Activated CD4-positive, alpha-beta T cell treated with anti-CD3 and anti-CD28 coated beads, Interleukin-2, amount 50 U/mL, for 1 hour (primary cell): ENCODE data around the gene TMEM121.

ENCODE experiments used
- DNase-seq: peaks from one replicate; pipeline ENCODE4 v3.0.0-alpha.2; 2020

TMEM121 gene

DNA sequence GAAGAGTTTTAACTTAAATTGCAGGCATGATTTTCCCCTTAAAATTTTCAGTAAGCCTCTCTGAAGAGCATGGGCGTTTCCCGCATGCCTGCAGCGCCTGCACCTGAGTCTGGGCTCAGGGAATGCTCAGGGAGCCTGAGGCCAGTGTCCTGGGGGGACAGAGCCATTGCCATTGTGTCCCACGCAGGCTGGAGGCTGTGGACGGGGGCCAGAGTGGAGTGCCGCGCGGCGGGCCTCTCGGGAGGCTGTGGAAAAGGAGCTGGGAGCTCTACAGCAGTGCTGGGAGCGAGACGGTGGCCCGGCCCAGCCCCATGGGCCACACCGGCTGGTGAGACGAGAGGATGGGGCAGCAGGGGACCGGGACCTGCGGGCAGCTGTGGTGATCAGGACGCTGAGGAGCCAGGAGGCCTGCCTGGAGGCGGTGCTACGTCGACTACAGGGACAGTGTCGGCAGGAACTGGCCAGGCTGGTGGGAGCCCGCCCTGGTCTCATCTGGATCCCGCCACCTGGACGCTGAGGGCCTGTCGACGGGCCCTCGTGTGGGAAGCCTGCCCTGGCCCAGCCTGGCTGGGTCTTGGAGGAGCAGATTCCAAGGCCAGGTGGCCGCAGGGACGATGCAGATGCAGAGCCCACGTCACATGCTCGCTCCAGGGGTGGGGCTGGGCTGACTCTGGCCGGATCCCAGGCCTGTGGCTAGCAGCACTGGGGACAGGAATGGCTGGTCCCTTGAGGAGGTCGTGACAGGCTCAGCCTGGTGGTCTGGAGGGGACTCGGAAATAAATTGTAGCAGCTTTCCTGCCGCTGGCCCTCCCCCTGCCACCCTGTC is 27.7 kb upstream of the TMEM121 start:
- no peak for DNase-seq

DNA sequence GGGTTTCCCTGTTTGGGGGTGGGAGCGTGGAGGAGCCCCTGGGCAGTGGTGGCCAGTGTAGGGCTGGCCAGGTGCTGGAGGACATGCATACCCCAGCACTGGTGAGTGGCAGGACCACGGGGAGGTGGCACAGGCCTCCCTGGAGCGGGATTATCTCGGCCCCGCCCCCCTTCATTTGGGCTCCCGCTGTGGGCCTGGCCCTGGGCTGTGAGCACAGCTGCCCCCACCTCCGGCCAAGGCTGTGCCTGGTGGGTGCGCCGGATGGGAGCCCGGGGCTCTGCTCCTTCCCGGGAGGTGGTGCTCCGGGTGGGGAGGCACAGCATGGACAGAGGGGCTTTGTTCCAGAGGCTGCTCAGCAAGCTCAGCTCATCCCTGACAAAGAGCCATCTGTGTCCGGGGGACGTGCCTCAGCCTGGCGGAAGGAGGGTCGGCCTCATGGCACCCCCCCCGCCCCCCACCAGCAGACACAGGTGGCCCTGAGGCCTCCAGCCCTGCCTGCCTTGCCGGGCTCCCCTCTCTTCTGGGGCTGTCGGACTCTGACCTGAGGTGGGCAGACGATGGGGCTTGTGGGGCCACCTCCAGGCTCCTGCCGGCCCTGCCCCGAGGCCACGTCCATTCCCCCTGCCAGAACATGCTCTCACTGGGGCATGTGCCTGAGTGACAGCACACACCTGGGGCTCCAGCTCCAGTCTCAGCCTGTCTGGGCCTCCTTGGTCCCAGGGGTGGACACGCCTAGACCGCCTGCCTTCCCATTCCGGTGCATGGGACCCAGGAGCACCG is 26.9 kb upstream of the TMEM121 start:
- peak; percentile 12 for DNase-seq

DNA sequence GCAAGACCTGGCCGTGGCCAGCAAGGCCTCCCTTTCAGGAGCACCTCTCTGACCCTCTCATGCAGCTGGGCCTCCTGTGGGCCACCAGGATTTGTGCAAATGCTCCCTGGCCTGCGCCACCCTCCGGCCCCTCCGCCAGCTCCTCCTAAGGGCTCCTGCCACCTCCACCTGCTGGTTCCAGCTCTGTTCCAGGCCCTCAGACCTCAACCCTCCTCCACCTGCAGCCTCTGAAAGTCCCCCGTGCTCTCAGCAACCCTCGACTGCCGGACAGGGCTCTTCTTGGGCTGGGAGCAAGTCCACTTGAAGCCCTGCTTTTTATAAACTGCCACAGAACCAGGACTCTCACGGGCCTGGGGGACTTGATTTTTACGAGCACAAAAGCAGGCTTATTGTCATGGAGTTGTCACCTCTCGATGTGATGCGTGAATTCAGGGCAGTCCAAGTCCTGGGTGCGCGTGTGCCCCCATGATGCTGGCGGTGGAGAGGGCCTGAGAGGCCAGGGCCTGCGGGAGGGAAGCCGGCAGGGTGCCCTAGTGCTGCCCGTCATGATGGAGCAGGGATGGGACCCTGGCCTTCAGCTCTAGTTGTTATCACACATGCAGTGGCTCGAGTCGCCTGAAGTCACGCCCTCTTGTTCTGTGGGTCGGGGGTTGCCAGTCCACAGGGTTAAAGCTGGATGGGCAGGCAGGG is 26.2 kb upstream of the TMEM121 start:
- DNase-seq: peak; percentile 5

DNA sequence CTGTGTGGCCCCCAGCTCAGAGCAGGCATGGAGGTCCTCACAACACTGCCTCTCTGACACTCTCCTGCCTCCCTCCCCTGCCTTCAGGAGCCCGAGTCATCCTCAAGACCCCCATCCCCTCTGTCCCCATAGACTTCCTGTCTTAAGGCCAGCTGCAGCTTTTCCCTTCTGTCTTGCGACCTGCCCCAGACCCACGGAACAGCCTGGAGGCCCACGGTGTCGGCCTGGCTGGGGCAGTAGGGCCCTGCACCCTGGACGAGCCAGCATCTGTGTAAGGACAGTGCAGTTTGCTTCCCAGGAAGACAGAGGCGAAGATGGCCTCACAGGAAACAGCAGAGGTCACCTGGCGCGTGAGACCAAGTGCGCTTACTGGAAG is 25.7 kb upstream of the TMEM121 start:
- no peak for DNase-seq

DNA sequence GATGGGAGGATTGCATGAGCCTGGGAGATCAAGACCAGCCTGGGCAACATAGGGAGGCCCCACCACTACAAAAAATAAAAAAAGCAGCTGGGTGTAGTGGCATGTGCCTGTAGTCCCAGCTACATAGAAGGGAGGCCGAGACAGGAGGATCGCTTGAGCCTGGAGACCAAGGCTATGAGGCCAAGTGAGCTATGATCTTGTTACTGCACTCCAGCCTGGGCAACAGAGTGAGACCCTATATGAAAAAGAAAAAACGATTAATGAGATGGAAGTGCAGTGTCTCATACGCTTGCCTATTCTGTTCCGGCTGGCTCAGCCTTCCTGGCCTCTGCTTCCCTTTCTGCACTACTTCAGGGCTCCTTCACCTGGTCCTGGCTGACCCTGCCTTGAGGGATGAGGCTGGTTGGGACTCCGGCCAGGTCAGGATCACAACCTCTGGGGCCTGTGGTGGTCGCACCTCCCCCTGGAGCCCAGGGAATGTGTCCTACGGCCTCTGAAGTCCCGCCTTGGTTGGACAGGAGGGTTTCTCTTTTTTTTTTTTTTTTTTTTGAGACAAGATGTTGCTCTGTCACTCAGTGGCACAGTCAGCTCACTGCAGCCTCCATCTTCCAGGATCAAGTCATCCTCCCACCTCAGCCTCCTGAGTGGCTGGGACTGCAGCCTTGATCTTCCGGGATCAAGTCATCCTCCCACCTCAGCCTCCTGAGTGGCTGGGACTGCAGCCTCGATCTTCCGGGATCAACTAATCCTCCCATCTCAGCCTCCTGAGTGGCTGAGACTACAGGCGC is 24.7 kb upstream of the TMEM121 start:
- DNase-seq: no peak

DNA sequence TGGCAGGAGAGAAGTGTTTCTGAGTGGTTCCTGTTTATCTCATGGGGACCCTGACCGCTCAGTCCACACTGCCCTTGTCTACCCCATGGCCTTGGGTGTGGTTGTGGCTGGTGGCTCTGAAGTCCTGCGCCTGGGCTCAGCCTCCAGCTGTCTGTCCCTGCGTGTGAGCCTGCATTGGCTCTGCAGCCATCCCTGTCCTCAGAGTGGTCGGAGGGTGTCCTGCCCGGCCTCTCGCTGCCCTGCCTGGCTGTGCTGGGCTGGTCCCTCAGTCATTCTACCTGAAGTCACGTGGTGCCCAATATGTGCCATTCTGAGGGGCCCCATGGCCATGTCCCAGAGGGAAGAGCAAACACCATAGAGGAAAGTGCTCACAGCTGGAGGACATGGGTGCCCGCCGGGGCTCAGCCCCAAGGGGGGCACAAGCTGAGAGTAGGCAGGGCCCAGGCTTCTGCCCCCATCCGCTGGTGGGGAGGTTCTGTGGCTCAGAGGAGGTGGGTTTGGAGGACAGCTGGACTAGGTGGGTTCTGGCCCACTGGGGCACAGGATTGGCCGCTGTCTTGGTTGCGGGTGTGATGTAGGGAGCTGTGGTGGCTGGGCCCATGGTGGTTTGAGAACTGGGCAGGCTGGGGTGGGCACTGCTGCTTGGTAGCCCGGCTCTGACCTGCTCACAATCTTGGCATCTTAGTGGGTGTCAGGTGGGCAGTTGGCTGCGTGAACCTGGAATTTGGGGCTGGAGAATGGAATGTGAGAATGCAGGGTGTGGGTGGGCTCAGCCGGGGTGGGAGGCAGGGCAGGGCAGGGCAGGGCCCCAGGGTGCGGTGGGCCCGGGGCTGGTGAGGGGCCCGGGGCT is 23.7 kb upstream of the TMEM121 start:
- DNase-seq: no peak

DNA sequence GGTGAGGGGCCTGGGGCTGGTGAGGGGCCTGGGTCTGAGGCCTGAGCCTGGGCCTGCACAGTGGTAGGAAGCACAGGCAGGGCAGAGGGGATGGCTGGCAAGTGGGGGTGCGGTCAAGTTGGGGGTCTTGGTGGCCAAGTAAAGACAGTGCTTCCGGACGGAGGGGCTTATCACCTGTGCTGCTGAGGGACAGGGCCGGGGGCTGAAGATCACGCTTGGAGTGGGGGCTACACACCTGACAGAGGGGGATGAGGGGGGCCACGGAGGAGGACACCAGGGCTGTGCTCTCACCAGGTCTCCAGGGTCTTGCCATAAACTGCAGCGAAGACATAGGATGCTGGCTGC is 23.1 kb upstream of the TMEM121 start:
- no peak for DNase-seq

DNA sequence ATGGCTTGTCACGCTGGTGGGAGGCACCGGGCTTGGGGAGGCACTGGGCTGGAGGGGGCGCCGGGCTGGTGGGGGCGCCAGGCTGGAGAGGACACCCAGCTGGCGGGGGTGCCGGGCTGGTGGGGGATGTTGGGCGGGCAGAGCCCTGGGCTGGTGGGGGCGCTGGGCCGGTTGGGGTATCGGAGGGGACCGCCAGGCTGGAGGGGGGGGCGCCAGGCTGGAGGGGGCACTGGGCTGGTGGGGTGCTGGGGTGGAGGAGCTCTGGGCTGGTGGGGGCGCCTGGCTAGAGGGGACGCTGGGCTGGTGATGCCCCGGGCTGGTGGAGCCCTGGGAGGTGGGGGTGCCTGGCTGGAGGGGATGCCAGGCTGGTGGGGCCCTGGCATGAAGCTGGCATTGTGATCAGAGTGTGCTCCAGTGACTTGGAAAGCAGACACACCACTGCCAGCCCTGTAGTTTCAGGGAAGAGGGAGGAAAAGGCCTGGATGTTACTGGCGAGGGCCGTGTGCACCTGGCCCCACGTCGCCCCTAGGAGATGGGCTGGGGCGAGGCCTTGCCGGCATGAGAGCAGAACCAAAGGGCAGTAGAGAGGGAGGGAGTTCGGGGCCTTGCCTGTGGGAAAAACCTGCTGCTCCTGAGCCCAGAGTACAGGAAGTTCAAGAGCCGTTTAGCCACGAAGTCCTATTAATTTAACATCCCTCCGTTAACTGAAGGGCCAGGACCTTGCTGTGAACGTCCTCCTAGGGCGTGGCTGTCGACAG is 22.3 kb upstream of the TMEM121 start:
- no peak for DNase-seq

DNA sequence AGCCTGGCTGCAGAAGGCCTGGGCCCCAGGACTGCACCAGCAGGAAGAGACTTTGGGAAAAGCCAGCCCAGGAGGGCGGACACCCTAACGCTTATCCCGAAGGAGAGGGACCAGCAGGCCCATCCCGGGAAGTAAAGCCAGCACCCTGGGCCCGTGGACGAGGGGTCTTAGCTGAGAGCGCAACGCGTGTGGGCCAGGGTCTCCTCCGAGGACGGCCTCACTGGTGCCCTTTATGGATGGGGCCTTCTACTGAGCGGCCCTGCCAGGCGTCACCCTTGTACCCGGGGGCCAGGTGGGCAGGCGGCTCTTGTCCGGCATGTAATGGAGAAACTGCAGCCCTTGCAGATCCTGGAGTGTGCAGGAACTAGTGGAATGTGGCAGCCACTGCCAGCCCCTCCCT is 21.3 kb upstream of the TMEM121 start:
- no peak for DNase-seq

DNA sequence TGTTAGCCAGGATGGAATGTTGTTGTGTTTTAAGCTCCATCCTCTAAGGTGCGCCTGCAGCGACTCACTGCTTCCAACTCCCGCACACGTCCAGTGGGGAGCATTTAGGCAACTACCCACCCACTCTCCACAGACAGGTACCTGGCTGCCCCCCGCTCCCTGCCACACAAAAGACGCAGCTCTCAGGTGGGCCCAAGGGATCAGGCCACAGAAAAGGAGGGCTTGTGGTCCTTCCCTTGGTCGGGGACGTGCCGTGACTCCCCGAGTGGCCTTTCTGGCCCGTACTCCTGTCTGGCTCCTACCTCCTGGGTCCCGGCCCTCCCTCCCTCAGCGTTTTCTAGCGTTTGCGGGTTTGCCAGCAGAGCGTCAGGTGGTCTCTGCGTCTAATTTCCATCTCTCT is 19.1 kb upstream of the TMEM121 start:
- DNase-seq: no peak

DNA sequence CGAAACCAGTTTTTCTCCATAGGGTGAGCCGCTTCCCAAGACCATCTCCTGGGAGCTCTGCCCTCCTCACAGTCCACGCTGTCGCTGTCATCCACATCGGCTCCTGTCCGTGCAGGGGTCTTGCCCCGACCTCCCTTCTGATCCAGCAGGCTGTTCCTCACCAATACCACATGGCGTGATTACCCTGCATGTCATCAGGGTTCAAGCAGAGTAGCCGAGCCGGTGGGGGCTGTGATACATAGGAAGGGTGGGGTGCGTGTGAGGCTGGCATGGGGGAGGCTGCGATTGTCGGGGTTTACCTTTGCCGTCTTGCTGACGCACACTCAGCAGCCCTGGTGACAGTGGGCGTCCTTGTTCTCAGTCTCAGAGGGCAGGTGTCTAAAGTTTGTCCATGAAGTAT is 18.3 kb upstream of the TMEM121 start:
- DNase-seq: no peak

DNA sequence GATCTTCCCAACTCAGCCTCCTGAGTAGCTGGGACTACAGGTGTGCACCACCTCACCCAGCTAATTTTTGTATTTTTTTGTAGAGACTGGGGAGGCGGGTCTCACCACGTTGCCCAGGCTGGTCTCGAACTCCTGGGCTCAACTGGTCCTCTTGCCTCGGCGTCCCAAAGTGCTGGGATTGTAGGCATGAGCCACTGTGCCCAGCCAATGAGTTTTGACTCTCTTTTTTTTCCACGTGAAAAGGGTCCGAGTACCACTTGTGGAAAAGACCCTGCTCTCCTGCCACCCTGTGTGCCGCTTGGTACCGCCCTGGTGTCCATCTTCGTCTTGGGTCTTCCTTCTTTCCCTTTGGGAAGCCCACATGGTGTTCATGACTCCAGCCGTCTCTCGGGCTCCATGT is 17.8 kb upstream of the TMEM121 start:
- DNase-seq: no peak

DNA sequence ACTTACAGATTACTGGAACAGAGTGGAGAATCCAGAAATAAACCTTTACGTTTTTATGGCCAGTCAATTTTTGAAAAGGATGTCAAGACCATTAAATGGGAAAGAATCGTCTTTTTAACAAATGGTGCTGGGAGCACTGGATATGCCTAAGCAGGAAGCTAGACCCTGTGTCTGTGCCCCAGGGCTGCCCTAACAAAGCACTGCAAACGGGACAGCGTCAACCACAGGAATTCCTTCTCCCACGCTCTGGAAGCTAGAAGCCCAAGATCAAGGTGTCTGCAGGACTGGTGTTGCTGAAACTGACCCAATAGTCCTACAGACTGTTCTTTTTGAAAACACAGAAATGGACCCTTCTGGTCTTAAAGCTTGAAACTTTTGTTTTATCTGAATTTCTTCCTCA is 9.3 kb upstream of the TMEM121 start:
- no peak for DNase-seq

DNA sequence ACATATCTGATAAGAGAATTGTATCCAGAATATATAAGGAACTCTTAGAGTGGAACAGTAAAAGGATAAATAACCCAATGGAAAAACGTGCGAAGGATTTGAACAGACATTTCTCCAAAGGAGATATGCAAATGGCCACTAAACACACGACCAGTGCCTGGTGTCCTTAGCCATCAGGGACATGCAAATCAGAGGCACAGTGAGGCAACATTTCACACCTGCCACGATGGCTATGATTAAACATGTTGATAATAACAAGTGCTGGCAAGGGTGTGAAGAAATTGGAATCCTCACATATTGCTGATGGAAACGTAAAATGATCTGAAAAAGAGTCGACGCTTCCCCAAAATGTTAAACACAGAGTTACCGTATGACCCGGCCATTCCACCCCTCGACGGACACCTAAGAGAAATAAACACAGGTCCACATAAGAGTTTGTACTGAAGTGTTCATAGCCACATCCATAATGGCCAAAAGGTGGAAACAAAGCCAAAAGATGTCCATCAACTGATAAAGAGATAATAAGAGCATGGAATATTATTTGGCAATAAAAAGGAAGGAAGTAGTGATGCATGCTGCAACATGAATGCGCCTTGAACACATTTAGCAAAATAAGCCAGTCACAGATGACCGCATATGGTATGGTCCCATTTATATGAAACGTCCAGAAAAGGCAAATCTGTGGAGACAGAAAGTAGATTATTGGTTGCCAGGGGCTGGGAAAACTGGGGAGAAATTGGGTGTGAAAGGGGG is 6.3 kb upstream of the TMEM121 start:
- DNase-seq: no peak

DNA sequence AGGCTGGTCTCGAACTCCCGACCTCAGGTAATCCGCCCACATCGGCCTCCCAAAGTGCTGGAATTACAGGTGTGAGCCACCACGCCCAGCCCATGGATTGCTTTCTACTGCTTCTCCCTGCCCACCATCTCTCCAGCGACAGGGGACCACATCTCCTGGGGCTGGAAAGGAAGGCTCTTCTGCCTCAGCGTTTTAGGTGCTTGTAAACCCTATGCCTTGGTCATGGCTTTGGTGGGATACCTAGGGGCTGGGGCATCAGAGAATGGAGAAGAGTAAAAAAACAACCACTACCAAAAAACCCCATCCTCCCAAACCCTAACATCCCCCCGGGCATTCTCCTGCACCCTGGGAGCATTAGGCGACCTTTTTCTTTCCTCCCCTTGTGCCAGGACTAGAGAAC is 1.1 kb upstream of the TMEM121 start:
- DNase-seq: no peak

DNA sequence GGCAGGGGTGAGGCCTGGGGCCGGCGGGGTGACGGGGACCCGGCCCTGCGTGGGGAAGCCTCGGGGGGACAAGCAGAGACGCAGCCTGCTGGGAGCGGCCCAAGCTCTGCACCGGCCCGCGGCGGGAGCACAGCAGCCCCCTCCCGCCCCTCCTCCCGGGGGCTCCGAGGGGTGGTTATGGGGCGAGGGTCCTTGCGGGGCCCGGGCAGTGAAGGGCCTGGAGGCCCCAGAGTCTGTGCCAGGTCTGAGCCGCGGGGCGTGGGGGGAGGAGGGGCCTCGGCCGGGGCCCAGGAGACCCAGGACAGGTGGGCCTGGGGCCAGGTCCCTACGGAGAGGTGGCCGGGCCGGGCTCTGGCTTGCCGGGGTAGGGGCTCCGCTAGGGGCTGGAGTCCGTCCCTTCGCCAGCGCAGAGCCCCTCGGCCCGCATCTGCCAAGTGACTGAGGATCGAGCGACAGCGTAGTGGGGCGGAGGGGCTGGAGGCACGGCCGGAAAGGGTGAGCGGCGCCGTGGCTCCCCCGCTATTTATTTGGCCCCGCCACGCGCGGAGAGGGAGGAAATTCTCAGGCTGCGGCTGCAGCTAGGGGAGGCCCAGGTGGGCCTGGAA is 495 bp downstream of the TMEM121 start:
- DNase-seq: no peak

DNA sequence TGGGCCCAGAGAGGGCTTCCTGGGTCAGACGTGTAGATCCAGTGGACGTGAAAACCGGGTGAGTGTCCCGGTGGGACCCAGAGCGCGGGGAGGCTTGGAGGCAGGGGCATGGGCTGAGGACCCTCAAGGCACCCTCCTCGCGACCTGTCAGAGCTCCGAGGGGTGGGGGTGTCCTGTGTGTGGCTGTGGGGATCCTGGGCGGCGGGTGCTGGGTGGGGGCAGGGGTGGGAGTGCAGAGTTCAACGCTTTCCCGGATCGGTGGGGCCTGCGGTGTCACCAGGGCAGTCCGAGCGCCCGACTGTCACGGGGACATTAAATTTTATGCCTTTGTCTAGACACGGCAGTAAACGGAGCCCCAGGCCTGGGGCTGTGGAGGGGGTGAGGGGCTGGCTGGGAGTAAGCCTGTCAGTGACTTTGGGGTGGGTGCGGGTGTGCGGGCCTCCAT is 1.0 kb downstream of the TMEM121 start:
- DNase-seq: no peak

DNA sequence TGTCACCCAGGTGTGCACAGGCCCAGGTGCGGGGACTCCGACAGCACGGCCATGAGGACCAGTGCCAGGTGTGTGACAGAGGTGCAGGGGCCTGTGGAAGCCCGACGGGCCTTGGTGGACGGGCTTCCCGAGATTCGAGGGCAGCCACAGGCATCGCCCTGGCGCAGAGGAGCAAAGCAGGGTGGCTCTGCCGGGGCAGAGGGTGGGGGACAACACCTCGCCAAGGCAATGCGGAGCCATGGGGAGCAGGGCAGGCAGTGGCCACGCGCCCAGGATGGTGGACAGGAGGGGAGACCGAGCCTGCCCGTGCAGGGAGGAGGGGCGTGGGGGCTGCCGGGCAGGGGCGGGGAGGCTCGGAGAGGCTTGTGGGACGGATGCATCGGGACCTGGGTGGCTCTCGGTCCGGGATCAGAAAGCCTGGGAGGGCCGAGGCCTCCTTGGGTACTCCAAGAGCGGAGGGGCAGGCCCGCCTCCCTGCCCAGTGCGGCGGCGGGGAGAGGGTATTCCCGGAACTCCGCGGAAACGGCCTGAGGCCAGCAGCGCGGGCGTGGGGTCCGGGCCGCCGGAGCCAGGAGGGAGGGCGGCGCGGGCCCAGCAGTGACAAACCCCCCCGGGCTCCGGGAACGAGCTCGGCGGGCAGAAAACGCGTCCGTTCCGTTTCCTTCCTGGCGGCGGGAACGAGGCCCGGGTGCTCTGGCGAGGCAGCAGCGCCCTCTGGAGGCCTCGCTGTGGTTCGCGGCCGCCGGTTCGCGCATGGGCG is 1.6 kb downstream of the TMEM121 start:
- peak; percentile 78 for DNase-seq

DNA sequence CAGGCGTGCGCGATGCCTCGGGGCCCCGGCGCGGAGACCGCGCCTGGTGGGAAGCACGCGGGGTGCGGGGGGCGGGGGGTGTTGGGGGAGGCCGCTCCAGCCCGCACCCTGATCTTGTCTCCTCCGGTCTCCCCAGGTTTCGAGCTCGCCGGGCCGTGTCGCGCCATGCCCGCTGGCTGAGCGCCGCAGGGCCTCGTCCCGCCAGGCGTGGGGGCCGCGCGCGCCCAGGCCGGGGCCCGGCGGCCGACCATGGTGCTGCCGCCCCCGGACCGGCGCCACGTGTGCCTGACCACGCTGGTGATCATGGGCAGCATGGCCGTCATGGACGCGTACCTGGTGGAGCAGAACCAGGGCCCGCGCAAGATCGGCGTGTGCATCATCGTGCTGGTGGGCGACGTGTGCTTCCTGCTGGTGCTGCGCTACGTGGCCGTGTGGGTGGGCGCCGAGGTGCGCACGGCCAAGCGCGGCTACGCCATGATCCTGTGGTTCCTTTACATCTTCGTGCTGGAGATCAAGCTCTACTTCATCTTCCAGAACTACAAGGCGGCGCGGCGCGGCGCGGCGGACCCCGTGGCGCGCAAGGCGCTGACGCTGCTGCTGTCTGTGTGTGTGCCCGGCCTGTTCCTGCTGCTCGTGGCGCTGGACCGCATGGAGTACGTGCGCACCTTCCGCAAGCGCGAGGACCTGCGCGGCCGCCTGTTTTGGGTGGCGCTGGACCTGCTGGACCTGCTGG is 2.4 kb downstream of the TMEM121 start:
- DNase-seq: no peak
